Urinary bladder (tissue), 4 donors: Measurements from ENCODE around the gene TMIGD2. TPM values are rescaled to one million over a fixed set of nuclear protein-coding genes. Genes with fewer than 3 reads are reported as not detected.
"Not testable (repeated sequence)": the region's sequence is repeated elsewhere in the genome, so short reads cannot be mapped to it uniquely, and the experiment has no call there.

Experiments used
- DNase-seq: peaks from one replicate; pipeline ENCODE4 v3.0.0-alpha.2; 2015; ENCODE audit errors: extremely low spot score
- H3K27ac ChIP-seq: one replicate; pipeline ENCODE4 v1.5.1; 2013; ENCODE audit warnings: low read depth, mild to moderate bottlenecking, moderate library complexity
- H3K36me3 ChIP-seq: one replicate; pipeline ENCODE4 v1.6.1; 2013; ENCODE audit warnings: mild to moderate bottlenecking, moderate library complexity; ENCODE audit not compliant: insufficient read depth
- H3K4me1 ChIP-seq: one replicate; pipeline ENCODE4 v1.6.1; 2013; ENCODE audit warnings: mild to moderate bottlenecking, moderate library complexity; ENCODE audit not compliant: insufficient read depth
- H3K4me3 ChIP-seq: one replicate; pipeline ENCODE4 v1.5.1; 2013; ENCODE audit warnings: low read depth, low read length
- WGBS: extraction: QIAGEN DNeasy Blood & Tissue Kit; methylation state at CpG from one replicate; pipeline ENCODE4 v1.1.7; 2013; 5-methylcytosine and 5-hydroxymethylcytosine counted together
- polyA plus RNA-seq: library from polyadenylated mRNA; stranded (reverse); fragments of 200-250 nt; gene quantifications from one replicate; pipeline ENCODE4 v1.2.3, GENCODE V29; 2013
- total RNA-seq: library from RNA; depleted of rRNA; stranded (reverse); fragments of >200 nt; gene quantifications from one replicate; pipeline ENCODE4 v1.2.3, GENCODE V29; 2014
- donor health status: healthy with polysubstance abuse.
- donor health status: healthy.

The TMIGD2 gene
- total and polyA plus RNA-seq, 2 donors, result 0.48 to 0.58 TPM

- WGBS, result 66% methylated on average over 27 of the region's 27 CpGs
- H3K4me1 ChIP-seq, result no peaks in the 10 kb centered on the region
- no peak overlapping the region for H3K27ac ChIP-seq
- no peaks in the 10 kb centered on the region for H3K36me3 ChIP-seq
- no peak for DNase-seq
- H3K4me3 ChIP-seq, result no peak overlapping the region
Measured at GRCh38 chr19:4297901-4298809, 4.0 kb downstream of the TMIGD2 start.

- 44% methylated on average over 14 of the region's 14 CpGs for WGBS
- Histone ChIP-seq H3K4me3 (no peak overlapping the region), H3K27ac (no peak overlapping the region), H3K36me3 (no peaks in the 10 kb centered on the region), H3K4me1 (no peaks in the 10 kb centered on the region)
- no peak for DNase-seq
Measured at GRCh38 chr19:4295972-4296771, 6.0 kb downstream of the TMIGD2 start.

- H3K36me3 ChIP-seq, result no peaks in the 10 kb centered on the region
Measured at GRCh38 chr19:4294389-4294788, 7.8 kb downstream of the TMIGD2 start.

GRCh38 chr19:4292515-4292914, 9.7 kb downstream of the TMIGD2 start:
- H3K4me1 ChIP-seq, result no peaks in the 10 kb centered on the region
- H3K27ac ChIP-seq, result no peak overlapping the region
- H3K36me3 ChIP-seq, result no peaks in the 10 kb centered on the region
- 85% methylated on average over 15 of the region's 15 CpGs for WGBS
- H3K4me3 ChIP-seq, result no peak overlapping the region
- no peak for DNase-seq

More at GRCh38 chr19:4294389-4294788, 7.8 kb downstream of the TMIGD2 start:
- Histone ChIP-seq H3K27ac (no peak overlapping the region), H3K4me1 (no peaks in the 10 kb centered on the region), H3K4me3 (no peak overlapping the region)
- WGBS, result 27% methylated on average over 10 of the region's 10 CpGs
- DNase-seq, result no peak

- no peak for DNase-seq
- Histone ChIP-seq H3K4me3 (no peak overlapping the region), H3K4me1 (no peaks in the 10 kb centered on the region), H3K36me3 (no peaks in the 10 kb centered on the region), H3K27ac (no peak overlapping the region)
- 58% methylated on average over 8 of the region's 8 CpGs for WGBS
Measured at GRCh38 chr19:4291184-4291732, 10.9 kb downstream of the TMIGD2 start.

- Histone ChIP-seq H3K4me1 (no peaks in the 10 kb centered on the region), H3K4me3 (no peak overlapping the region), H3K36me3 (no peaks in the 10 kb centered on the region), H3K27ac (no peak overlapping the region)
- no peak for DNase-seq
- WGBS, result 80% methylated on average over 16 of the region's 16 CpGs
Measured at GRCh38 chr19:4288091-4288777, 14.0 kb downstream of the TMIGD2 start.

- H3K4me3 ChIP-seq, H3K4me1 ChIP-seq, DNase-seq, H3K36me3 ChIP-seq, H3K27ac ChIP-seq: not testable (repeated sequence)
- 92% methylated on average over 4 of the region's 4 CpGs for WGBS
Measured at GRCh38 chr19:4286141-4286540, 16.0 kb downstream of the TMIGD2 start.

GRCh38 chr19:4284974-4285373, 17.2 kb downstream of the TMIGD2 start:
- Histone ChIP-seq H3K4me3 (no peak overlapping the region), H3K27ac (no peak overlapping the region), H3K4me1 (peaks cover 2% of the 10 kb centered on the region), H3K36me3 (no peaks in the 10 kb centered on the region)
- WGBS, result 61% methylated on average over 6 of the region's 6 CpGs
- no peak for DNase-seq

- H3K27ac ChIP-seq, result no peak overlapping the region
- WGBS, result 41% methylated on average over 20 of the region's 20 CpGs
Measured at GRCh38 chr19:4284176-4284958, 17.8 kb downstream of the TMIGD2 start.

GRCh38 chr19:4279530-4280422, 22.4 kb downstream of the TMIGD2 start:
- WGBS, result 2% methylated on average over 71 of the region's 71 CpGs
- peaks cover 2% of the 10 kb centered on the region for H3K4me1 ChIP-seq

More at GRCh38 chr19:4284176-4284958, 17.8 kb downstream of the TMIGD2 start:
- Histone ChIP-seq H3K36me3 (no peaks in the 10 kb centered on the region), H3K4me3 (no peak overlapping the region), H3K4me1 (peaks cover 2% of the 10 kb centered on the region)
- DNase-seq, result no peak

GRCh38 chr19:4279267-4279529, 23.0 kb downstream of the TMIGD2 start:
- Histone ChIP-seq H3K4me1 (peaks cover 2% of the 10 kb centered on the region), H3K4me3 (peak overlapping the region; percentile 13)
- WGBS, result under 1% methylated on average over 30 of the region's 30 CpGs

More at GRCh38 chr19:4279530-4280422, 22.4 kb downstream of the TMIGD2 start:
- Histone ChIP-seq H3K36me3 (no peaks in the 10 kb centered on the region), H3K27ac (no peak overlapping the region), H3K4me3 (peak overlapping the region; percentile 13)
- no peak for DNase-seq

More at GRCh38 chr19:4279267-4279529, 23.0 kb downstream of the TMIGD2 start:
- no peak overlapping the region for H3K27ac ChIP-seq
- no peaks in the 10 kb centered on the region for H3K36me3 ChIP-seq
- DNase-seq, result no peak
